K562 (cell line): ENCODE data around the gene RAMP2. TPM values are rescaled to one million over a fixed set of nuclear protein-coding genes. Genes with fewer than 3 reads are reported as not detected.
A peak's percentile ranks its signal among the peaks of the same experiment; 100 is the strongest.

ENCODE experiments used
- ATAC-seq: fragments of 200-7000 bp; cut with Tn5 transposase; 3 replicates; pipeline ENCODE4 v1.9.1; 2020; ENCODE audit warnings: moderate library complexity
- BruUV-seq: library from RNA; stranded (reverse); fragments of 400-500 nt; replicated peaks from 2 replicates; lab custom pipeline; 2021; lab: Mats Ljungman, UMichigan
- CTCF ChIA-PET: fragments of 300-600 bp; formaldehyde crosslinking; extraction: SDS; loops from one replicate; lab custom pipeline; 2021; ENCODE audit warnings: low intra/inter-chr PET ratio; lab: Yijun Ruan, JAX
- POLR2A ChIA-PET: fragments of 300-600, 350-650 bp; sonication (Branson Sonifier 250); formaldehyde crosslinking; extraction: SDS; loops from one replicate; lab custom pipeline; 2021; ENCODE audit warnings: antibody characterized with exemption, inconsistent platforms; lab: Yijun Ruan, JAX
- DNase-seq, 4 experiments: peaks; one replicate each; pipeline versions ENCODE4 v3.0.0 to v3.0.0-alpha.2; 2011 to 2018; ENCODE audit warnings: low spot score in 3 of 4, mixed read lengths in 3 of 4; ENCODE audit errors: extremely low read depth in 1 of 4
- FAIRE-seq: peaks from 2 replicates; lab custom pipeline; 2011; peaks lifted over from hg19 to GRCh38; lab: Jason Lieb, UNC
- H2AFZ ChIP-seq: 2 replicates; pipeline ENCODE4 v1.6.0; 2011; ENCODE audit warnings: low read depth, low read length, control low read depth, inconsistent platforms
- H3K27ac ChIP-seq: fragments of 200-600 bp; 3 replicates; pipeline ENCODE4 v1.8.0; 2011; ENCODE audit warnings: low read depth, mild to moderate bottlenecking, control low read depth, inconsistent platforms, low read length, moderate library complexity, mixed read lengths; ENCODE audit errors: extremely low read depth
- H3K27me3 ChIP-seq, 2 experiments: fragments of 300-600 bp in 1 of 2; 2 replicates in 1 of 2; 3 replicates in 1 of 2; pipeline versions ENCODE4 v1.6.0 to v1.8.0; 2011; ENCODE audit warnings: inconsistent platforms in 2 of 2, low read length in 2 of 2, mild to moderate bottlenecking in 1 of 2, mixed read lengths in 1 of 2, moderate library complexity in 1 of 2; ENCODE audit not compliant: control insufficient read depth in 2 of 2, insufficient read depth in 2 of 2
- H3K36me3 ChIP-seq: fragments of 300-600 bp; 3 replicates; pipeline ENCODE4 v1.8.0; 2011; ENCODE audit warnings: mild to moderate bottlenecking, low read length, inconsistent platforms; ENCODE audit not compliant: control insufficient read depth, insufficient read depth
- H3K4me1 ChIP-seq, 2 experiments: fragments of 200-600 bp in 1 of 2; replicated peaks in 1 of 2; 2 replicates in 1 of 2; 3 replicates in 1 of 2; pipeline versions ENCODE4 v1.5.1 to v1.8.0; 2011; ENCODE audit warnings: inconsistent platforms in 2 of 2, low read length in 2 of 2, mild to moderate bottlenecking in 1 of 2, mixed read lengths in 1 of 2, moderate library complexity in 1 of 2; ENCODE audit not compliant: control insufficient read depth in 2 of 2, insufficient read depth in 2 of 2
- H3K4me2 ChIP-seq: 2 replicates; pipeline ENCODE4 v1.6.1; 2011; ENCODE audit warnings: low read length, control low read depth, inconsistent platforms, mixed read lengths; ENCODE audit not compliant: insufficient read depth
- H3K4me3 ChIP-seq: fragments of 200-600 bp; sonication (generic), shearing (Covaris generic); 2 replicates; pipeline ENCODE4 v1.5.1; 2016; ENCODE audit warnings: control low read depth, inconsistent platforms
- H3K79me2 ChIP-seq: fragments of 200-600 bp; 3 replicates; pipeline ENCODE4 v1.8.0; 2011; ENCODE audit warnings: low read length, inconsistent platforms; ENCODE audit not compliant: control insufficient read depth, insufficient read depth
- H3K9ac ChIP-seq, 2 experiments: 2 replicates each; pipeline versions ENCODE4 v1.6.0 to v1.6.1; 2011; ENCODE audit warnings: low read depth in 2 of 2, low read length in 2 of 2, control low read depth in 1 of 2, inconsistent platforms in 1 of 2, mild to moderate bottlenecking in 1 of 2, mixed read lengths in 1 of 2; ENCODE audit not compliant: insufficient read depth in 1 of 2
- H3K9me1 ChIP-seq: one replicate; pipeline ENCODE4 v1.6.0; 2011; ENCODE audit warnings: inconsistent platforms, mild to moderate bottlenecking, low read length, moderate library complexity; ENCODE audit not compliant: control insufficient read depth, insufficient read depth
- H3K9me3 ChIP-seq: replicated peaks from 2 replicates; pipeline ENCODE4 v1.5.1; 2011; ENCODE audit warnings: low read depth, low read length, inconsistent platforms; ENCODE audit not compliant: control insufficient read depth, insufficient read depth
- H4K20me1 ChIP-seq: replicated peaks from 2 replicates; pipeline ENCODE4 v1.6.1; 2011; ENCODE audit warnings: low read length, inconsistent platforms, mixed read lengths; ENCODE audit not compliant: control insufficient read depth, insufficient read depth
- BDP1 ChIP-seq: IDR thresholded peaks from 3 replicates; pipeline ENCODE4 v1.6.1; 2011; ENCODE audit not compliant: insufficient read length, insufficient read depth
- BRD9 ChIP-seq: fragments of 450-650 bp; IDR thresholded peaks from 2 replicates; pipeline ENCODE4 v1.6.1; 2018; ENCODE audit warnings: low read depth; ENCODE audit not compliant: partially characterized antibody
- HSF4 ChIP-seq: fragments of 250-450 bp; sonication (Bioruptor Pico); IDR thresholded peaks from 2 replicates; pipeline ENCODE4 v2.1.2; 2022; ENCODE audit warnings: mild to moderate bottlenecking, moderate library complexity, borderline replicate concordance
- ILF3 ChIP-seq: fragments of 450-650 bp; IDR thresholded peaks from 2 replicates; pipeline ENCODE4 v1.6.1; 2018; ENCODE audit warnings: antibody characterized with exemption, mild to moderate bottlenecking, moderate library complexity, borderline replicate concordance
- NCOA4 ChIP-seq: fragments of 450-650 bp; IDR thresholded peaks from 2 replicates; pipeline ENCODE4 v1.6.1; 2018; ENCODE audit warnings: mild to moderate bottlenecking; ENCODE audit not compliant: partially characterized antibody
- RAD21 ChIP-seq, 2 experiments: fragments of 250-450 bp in 1 of 2; fragments of 450-650 bp in 1 of 2; sonication (Bioruptor Pico) in 1 of 2; formaldehyde crosslinking in 1 of 2; IDR thresholded peaks in 1 of 2; conservative IDR thresholded peaks in 1 of 2; 2 replicates each; pipeline versions ENCODE4 v1.4.0 to v1.8.0; 2020 to 2022; ENCODE audit warnings: mild to moderate bottlenecking in 2 of 2, moderate library complexity in 1 of 2
- RBM25 ChIP-seq: fragments of 200-400 bp; formaldehyde crosslinking; IDR thresholded peaks from 2 replicates; pipeline ENCODE4 v1.6.1; 2018; ENCODE audit warnings: low read length, low read depth, moderate library complexity; ENCODE audit not compliant: severe bottlenecking
- SIRT6 ChIP-seq: IDR thresholded peaks from one replicate; pipeline ENCODE4 v1.6.1; 2012; ENCODE audit warnings: low read depth, mild to moderate bottlenecking, control low read depth, inconsistent platforms, low read length, moderate library complexity
- ZKSCAN8 ChIP-seq: fragments of 200-800 bp; sonication (Bioruptor generic); IDR thresholded peaks from 2 replicates; pipeline ENCODE4 v1.6.1; 2016; ENCODE audit warnings: missing genetic modification characterization, missing compliant biosample characterization
- ZNF184 ChIP-seq: sonication (generic); formaldehyde crosslinking; IDR thresholded peaks from 2 replicates; pipeline ENCODE4 v1.5.0; 2020; ENCODE audit warnings: missing genetic modification reagents
- ZNF316 ChIP-seq: fragments of 450-650 bp; IDR thresholded peaks from 2 replicates; pipeline ENCODE4 v1.6.1; 2016
- ZNF717 ChIP-seq: fragments of 250-450 bp; sonication (Bioruptor Pico); IDR thresholded peaks from 2 replicates; pipeline ENCODE4 v1.5.0; 2021
- WGBS: fragments of 100-300 bp; shearing (Covaris generic); methylation state at CpG from one replicate; pipeline ENCODE4 v1.1.6; 2016; ENCODE audit warnings: low coverage, mixed read lengths; ENCODE audit not compliant: insufficient coverage; ENCODE audit errors: missing lambda C conversion rate; 5-methylcytosine and 5-hydroxymethylcytosine counted together
- in situ Hi-C: fragments of 300-500 bp; cut with MboI; formaldehyde crosslinking; loops from 4 replicates; pipeline ENCODE4 v1.15.0; 2018; ENCODE audit warnings: inconsistent platforms, mixed read lengths
- intact Hi-C: fragments of 100-400 bp; cut with micrococcal nuclease; formaldehyde crosslinking; loops from 2 replicates; pipeline ENCODE4 v1.14.2; 2022
- polyA plus RNA-seq, 8 experiments: library from polyadenylated mRNA; depleted of rRNA in 4 of 8; stranded (reverse) in 5 of 8; unstranded in 3 of 8; fragments of >200 nt; fragmentation: Nextera tagmentation in 2 of 8; fragmentation: Illumina TruSeq in 1 of 8; extraction: Ambion mirVana in 2 of 8; extraction: Trizol in 1 of 8; gene quantifications; 2 replicates each; pipeline versions ENCODE4 v1.2.1 to v1.2.3, GENCODE V29; 2011 to 2014; ENCODE audit warnings: inconsistent platforms in 1 of 8, missing spikeins in 1 of 8
- total RNA-seq, 7 experiments: library from RNA; depleted of rRNA in 6 of 7; stranded (reverse); fragments of >200 nt in 6 of 7; fragmentation: Illumina TruSeq in 2 of 7; extraction: Trizol in 2 of 7; gene quantifications; 2 replicates each; pipeline versions ENCODE4 v1.2.1 to v1.2.3, GENCODE V29; 2011 to 2021; ENCODE audit warnings: low replicate concordance in 1 of 7
- TF ChIP-seq, protein P1 (sequence below): fragments of 200-800 bp; sonication (Bioruptor generic); IDR thresholded peaks from 2 replicates; pipeline ENCODE4 v1.6.1; 2017; ENCODE audit warnings: missing genetic modification characterization, missing compliant biosample characterization
- TF ChIP-seq, protein P2 (sequence below): sonication (generic); formaldehyde crosslinking; IDR thresholded peaks from 2 replicates; pipeline ENCODE4 v1.8.0; 2023; ENCODE audit warnings: missing genetic modification reagents, mild to moderate bottlenecking, borderline replicate concordance
- TF ChIP-seq, protein P3 (sequence below): fragments of 250-450 bp; sonication (Bioruptor Pico); IDR thresholded peaks from 2 replicates; pipeline ENCODE4 v1.8.0; 2022; ENCODE audit warnings: inconsistent platforms, mild to moderate bottlenecking, moderate library complexity, borderline replicate concordance

Gene RAMP2
- total and polyA plus RNA-seq, 9 of the 15 experiments (the other 6 are each of a cell fraction or from before 2014, with no cell fraction given), result not detected

DNA sequence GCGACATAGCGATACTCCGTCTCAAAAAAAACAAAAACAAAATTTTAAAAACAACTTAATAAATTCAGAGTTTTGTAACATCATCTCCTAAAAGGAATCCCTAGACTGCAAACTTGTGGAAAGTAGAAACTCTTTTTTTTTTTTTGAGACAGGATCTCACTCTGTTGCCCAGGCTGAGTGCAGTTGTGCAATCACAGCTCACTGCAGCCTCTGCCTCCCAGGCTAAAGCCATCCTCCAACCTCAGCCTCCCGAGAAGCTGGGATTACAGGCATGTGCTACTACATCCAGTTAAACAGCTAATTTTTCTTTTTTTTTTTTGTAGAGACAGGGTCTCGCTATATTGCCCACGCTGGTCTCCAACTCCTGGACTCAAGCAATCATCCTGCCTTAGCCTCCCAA is 35.9 kb upstream of the RAMP2 start:
- DNase-seq (no peak), FAIRE-seq (no peak), ATAC-seq (no peak)
- no peaks in the 10 kb centered on the region for H4K20me1 ChIP-seq
- H3K27me3 ChIP-seq, result no peaks in the 10 kb centered on the region
- H3K79me2 ChIP-seq, result no peaks in the 10 kb centered on the region
- H3K27ac ChIP-seq, result no peak overlapping the region
- in situ Hi-C loops, result loop anchor here (10.0 kb wide), 1 partner anchor 210 kb away; no protein-coding TSS in a partner anchor
- CTCF ChIA-PET, result interaction anchor here (0.7 kb wide), 1 partner anchor 102 kb away, joined by 3 read pairs; no protein-coding TSS in a partner anchor
- H3K4me1 ChIP-seq, result no peaks in the 10 kb centered on the region
- no peaks in the 10 kb centered on the region for H3K9me3 ChIP-seq
- H3K9ac ChIP-seq, result no peak overlapping the region
- no peak overlapping the region for H3K4me3 ChIP-seq
- H3K4me2 ChIP-seq, result no peak overlapping the region
- peaks cover 53% of the 10 kb centered on the region for H3K36me3 ChIP-seq
- BruUV-seq, result no TSS peak
- 87% methylated on average over 5 of the region's 6 CpGs for WGBS
- intact Hi-C loops, result no loop called here
- no peaks in the 10 kb centered on the region for H3K9me1 ChIP-seq
- H2AFZ ChIP-seq, result no peak overlapping the region
- POLR2A ChIA-PET, result interaction anchor here (0.9 to 1.3 kb wide), 2 partner anchors 17 to 38 kb away, joined by 3 to 4 read pairs; no protein-coding TSS in a partner anchor
- TF ChIP-seq BDP1 (no peak), HSF4 (CRISPR knock-in tag) (no peak), ZNF717 (no peak), ILF3 (no peak), RAD21 (CRISPR knock-in tag; conservative IDR thresholded peaks at IDR 0.05 in 1 of 2, IDR thresholded peaks at IDR 0.05 in 1 of 2) (no peak), BRD9 (no peak), ZNF316 (no peak), NCOA4 (no peak), SIRT6 (no peak), ZKSCAN8 (CRISPR knock-in tag) (no peak), ZNF184 (CRISPR knock-in tag) (no peak), RBM25 (peak; percentile 17)
- TF ChIP-seq, protein P1, sequence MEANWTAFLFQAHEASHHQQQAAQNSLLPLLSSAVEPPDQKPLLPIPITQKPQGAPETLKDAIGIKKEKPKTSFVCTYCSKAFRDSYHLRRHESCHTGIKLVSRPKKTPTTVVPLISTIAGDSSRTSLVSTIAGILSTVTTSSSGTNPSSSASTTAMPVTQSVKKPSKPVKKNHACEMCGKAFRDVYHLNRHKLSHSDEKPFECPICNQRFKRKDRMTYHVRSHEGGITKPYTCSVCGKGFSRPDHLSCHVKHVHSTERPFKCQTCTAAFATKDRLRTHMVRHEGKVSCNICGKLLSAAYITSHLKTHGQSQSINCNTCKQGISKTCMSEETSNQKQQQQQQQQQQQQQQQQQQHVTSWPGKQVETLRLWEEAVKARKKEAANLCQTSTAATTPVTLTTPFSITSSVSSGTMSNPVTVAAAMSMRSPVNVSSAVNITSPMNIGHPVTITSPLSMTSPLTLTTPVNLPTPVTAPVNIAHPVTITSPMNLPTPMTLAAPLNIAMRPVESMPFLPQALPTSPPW (CRISPR knock-in tag), result no peak
- TF ChIP-seq, protein P2, sequence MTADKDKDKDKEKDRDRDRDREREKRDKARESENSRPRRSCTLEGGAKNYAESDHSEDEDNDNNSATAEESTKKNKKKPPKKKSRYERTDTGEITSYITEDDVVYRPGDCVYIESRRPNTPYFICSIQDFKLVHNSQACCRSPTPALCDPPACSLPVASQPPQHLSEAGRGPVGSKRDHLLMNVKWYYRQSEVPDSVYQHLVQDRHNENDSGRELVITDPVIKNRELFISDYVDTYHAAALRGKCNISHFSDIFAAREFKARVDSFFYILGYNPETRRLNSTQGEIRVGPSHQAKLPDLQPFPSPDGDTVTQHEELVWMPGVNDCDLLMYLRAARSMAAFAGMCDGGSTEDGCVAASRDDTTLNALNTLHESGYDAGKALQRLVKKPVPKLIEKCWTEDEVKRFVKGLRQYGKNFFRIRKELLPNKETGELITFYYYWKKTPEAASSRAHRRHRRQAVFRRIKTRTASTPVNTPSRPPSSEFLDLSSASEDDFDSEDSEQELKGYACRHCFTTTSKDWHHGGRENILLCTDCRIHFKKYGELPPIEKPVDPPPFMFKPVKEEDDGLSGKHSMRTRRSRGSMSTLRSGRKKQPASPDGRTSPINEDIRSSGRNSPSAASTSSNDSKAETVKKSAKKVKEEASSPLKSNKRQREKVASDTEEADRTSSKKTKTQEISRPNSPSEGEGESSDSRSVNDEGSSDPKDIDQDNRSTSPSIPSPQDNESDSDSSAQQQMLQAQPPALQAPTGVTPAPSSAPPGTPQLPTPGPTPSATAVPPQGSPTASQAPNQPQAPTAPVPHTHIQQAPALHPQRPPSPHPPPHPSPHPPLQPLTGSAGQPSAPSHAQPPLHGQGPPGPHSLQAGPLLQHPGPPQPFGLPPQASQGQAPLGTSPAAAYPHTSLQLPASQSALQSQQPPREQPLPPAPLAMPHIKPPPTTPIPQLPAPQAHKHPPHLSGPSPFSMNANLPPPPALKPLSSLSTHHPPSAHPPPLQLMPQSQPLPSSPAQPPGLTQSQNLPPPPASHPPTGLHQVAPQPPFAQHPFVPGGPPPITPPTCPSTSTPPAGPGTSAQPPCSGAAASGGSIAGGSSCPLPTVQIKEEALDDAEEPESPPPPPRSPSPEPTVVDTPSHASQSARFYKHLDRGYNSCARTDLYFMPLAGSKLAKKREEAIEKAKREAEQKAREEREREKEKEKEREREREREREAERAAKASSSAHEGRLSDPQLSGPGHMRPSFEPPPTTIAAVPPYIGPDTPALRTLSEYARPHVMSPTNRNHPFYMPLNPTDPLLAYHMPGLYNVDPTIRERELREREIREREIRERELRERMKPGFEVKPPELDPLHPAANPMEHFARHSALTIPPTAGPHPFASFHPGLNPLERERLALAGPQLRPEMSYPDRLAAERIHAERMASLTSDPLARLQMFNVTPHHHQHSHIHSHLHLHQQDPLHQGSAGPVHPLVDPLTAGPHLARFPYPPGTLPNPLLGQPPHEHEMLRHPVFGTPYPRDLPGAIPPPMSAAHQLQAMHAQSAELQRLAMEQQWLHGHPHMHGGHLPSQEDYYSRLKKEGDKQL (CRISPR knock-in tag), result no peak
- TF ChIP-seq, protein P3, sequence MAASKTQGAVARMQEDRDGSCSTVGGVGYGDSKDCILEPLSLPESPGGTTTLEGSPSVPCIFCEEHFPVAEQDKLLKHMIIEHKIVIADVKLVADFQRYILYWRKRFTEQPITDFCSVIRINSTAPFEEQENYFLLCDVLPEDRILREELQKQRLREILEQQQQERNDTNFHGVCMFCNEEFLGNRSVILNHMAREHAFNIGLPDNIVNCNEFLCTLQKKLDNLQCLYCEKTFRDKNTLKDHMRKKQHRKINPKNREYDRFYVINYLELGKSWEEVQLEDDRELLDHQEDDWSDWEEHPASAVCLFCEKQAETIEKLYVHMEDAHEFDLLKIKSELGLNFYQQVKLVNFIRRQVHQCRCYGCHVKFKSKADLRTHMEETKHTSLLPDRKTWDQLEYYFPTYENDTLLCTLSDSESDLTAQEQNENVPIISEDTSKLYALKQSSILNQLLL (CRISPR knock-in tag), result no peak
